ENCODE data around the gene RNF144A. TPM values are rescaled to one million over a fixed set of nuclear protein-coding genes. Genes with fewer than 3 reads are reported as not detected.

RNF144A gene
- total RNA-seq, 1 experiment from 2014 or later: 13.0 TPM

DNA sequence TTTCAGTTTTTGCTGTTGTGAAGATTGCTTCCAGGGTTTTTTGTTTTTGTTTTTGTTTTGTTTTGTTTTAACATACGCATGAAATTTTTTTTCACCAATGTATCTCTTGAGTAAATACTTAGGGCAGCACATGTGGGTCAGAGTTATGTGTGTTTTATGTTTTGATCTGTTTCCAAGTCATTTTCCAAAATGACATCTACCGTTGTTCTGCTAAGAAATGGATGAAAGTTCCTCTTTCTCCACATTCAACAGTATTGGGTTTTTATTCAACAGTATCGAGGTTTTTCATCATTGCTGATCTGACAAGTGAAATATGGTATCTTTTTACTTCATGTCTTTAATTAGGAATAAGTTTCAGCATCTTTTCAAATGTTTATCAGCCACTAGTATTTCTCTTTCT lies 16.7 kb downstream of the RNF144A start:
- no TSS peak for BruUV-seq (replicated peaks)
- Histone ChIP-seq H3K79me2 (ENCODE audit: insufficient read depth, low read length) (0 out of 2 replicates have a peak, but pooled peaks cover 13% of the 10 kb centered on the region), H3K4me2 (ENCODE audit: low read length) (no peak overlapping the region), H3K9ac (ENCODE audit: low read length) (no peak overlapping the region), H3K27me3 (ENCODE audit: insufficient read depth, low read length) (no peaks in the 10 kb centered on the region), H3K9me3 (ENCODE audit: control insufficient read depth in 1 of 2, insufficient read depth in 1 of 2, low read depth in 1 of 2, low read length in 2 of 2) (no peaks in the 10 kb centered on the region), H3K27ac (ENCODE audit: low read depth, low read length) (no peak overlapping the region), H3K4me1 (ENCODE audit: control insufficient read depth in 1 of 2, insufficient read depth in 2 of 2, low read length in 2 of 2) (no peaks in the 10 kb centered on the region), H3K4me3 (replicated peaks in 1 of 2; ENCODE audit: low read depth in 1 of 2, low read length in 2 of 2) (no peak overlapping the region), H3K9me2 (ENCODE audit: insufficient read depth) (no peaks in the 10 kb centered on the region), H2AFZ (ENCODE audit: low read depth, low read length, poor library complexity, severe bottlenecking) (no peak overlapping the region), H3K36me3 (ENCODE audit: control insufficient read depth in 1 of 2, insufficient read depth in 2 of 2, low read length in 2 of 2) (no peaks in the 10 kb centered on the region), H4K20me1 (ENCODE audit: insufficient read depth) (no peaks in the 10 kb centered on the region)
- CTCF ChIA-PET: no interaction called here
- ATAC-seq (no peak), DNase-seq (ENCODE audit: low read depth, low spot score) (no peak)
- intact Hi-C loops (cut with micrococcal nuclease): no loop called here
- RAD21 ChIA-PET (ENCODE audit: low non-redundant PET in 1 of 2, low total read pairs in 2 of 2, uncharacterized antibody in 2 of 2, unreplicated experiment in 2 of 2): no interaction called here
- TF ChIP-seq SRF (IDR thresholded peaks at IDR 0.05; ENCODE audit: low read depth) (no peak), POLR2A (IDR thresholded peaks at IDR 0.05; ENCODE audit: borderline replicate concordance, extremely low read depth, insufficient read depth, insufficient read length) (no peak), EGR1 (IDR thresholded peaks at IDR 0.05; ENCODE audit: low read depth) (no peak), YY1 (IDR thresholded peaks at IDR 0.05; ENCODE audit: extremely low read depth, insufficient replicate concordance, low read depth, low read length) (no peak)
- POLR2A ChIA-PET: no interaction called here

DNA sequence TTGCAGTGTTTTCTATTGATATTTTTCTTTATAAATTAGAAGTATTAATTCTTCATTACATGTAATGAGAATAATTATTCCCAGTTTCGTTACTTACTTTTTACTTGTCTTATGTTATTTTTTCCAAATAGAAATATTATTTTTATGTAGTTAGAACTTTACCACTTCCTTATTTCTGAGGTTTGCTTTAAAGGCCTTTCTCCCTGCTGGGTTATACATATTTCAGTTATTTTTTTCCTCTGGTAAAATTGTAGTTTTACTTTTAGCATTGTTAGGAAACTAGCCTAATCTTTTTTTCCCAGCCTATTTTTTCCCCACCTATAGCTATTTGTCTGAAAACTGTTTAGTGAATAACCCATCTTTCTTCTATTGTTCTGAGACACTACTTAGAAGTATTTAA lies 17.1 kb downstream of the RNF144A start:
- Histone ChIP-seq H3K4me2 (ENCODE audit: low read length) (no peak overlapping the region), H3K9ac (ENCODE audit: low read length) (no peak overlapping the region), H3K9me3 (ENCODE audit: control insufficient read depth in 1 of 2, insufficient read depth in 1 of 2, low read depth in 1 of 2, low read length in 2 of 2) (no peaks in the 10 kb centered on the region), H3K4me3 (replicated peaks in 1 of 2; ENCODE audit: low read depth in 1 of 2, low read length in 2 of 2) (no peak overlapping the region), H3K27ac (ENCODE audit: low read depth, low read length) (no peak overlapping the region), H3K4me1 (ENCODE audit: control insufficient read depth in 1 of 2, insufficient read depth in 2 of 2, low read length in 2 of 2) (no peaks in the 10 kb centered on the region), H3K9me2 (ENCODE audit: insufficient read depth) (no peaks in the 10 kb centered on the region), H3K36me3 (ENCODE audit: control insufficient read depth in 1 of 2, insufficient read depth in 2 of 2, low read length in 2 of 2) (no peaks in the 10 kb centered on the region), H4K20me1 (ENCODE audit: insufficient read depth) (no peaks in the 10 kb centered on the region), H2AFZ (ENCODE audit: low read depth, low read length, poor library complexity, severe bottlenecking) (no peak overlapping the region), H3K27me3 (ENCODE audit: insufficient read depth, low read length) (no peaks in the 10 kb centered on the region), H3K79me2 (ENCODE audit: insufficient read depth, low read length) (0 out of 2 replicates have a peak, but pooled peaks cover 13% of the 10 kb centered on the region)
- intact Hi-C loops (cut with micrococcal nuclease): no loop called here
- ChIA-PET RAD21 (ENCODE audit: low non-redundant PET in 1 of 2, low total read pairs in 2 of 2, uncharacterized antibody in 2 of 2, unreplicated experiment in 2 of 2) (no interaction called here), POLR2A (no interaction called here), CTCF (no interaction called here)
- TF ChIP-seq SP1 (IDR thresholded peaks at IDR 0.05; ENCODE audit: low read depth): no peak
- TF ChIP-seq CBX3 (IDR thresholded peaks at IDR 0.05; ENCODE audit: low read depth): no peak
- no TSS peak for BruUV-seq (replicated peaks)
- no peak for DNase-seq (ENCODE audit: low read depth, low spot score)
- no peak for ATAC-seq

All from HCT116 (cell line).